Activated CD4-positive, alpha-beta T cell treated with anti-CD3 and anti-CD28 coated beads for 48 hours (primary cell): ENCODE measurements around the gene GNAI2.

Source experiments
- DNase-seq: peaks from one replicate; pipeline ENCODE4 v3.0.0-alpha.2; 2020

GNAI2 gene

GRCh38 chr3:50300681-50301254, 64.8 kb downstream of the GNAI2 start:
- no peak for DNase-seq

- no peak for DNase-seq
Measured at GRCh38 chr3:50302095-50303012, 66.3 kb downstream of the GNAI2 start.

- no peak for DNase-seq
Measured at GRCh38 chr3:50303013-50303815, 67.2 kb downstream of the GNAI2 start, which contains the start of gene HYAL1. Gene HYAL1 (minus strand): TSS chr3:50303574. CDS start chr3:50302956, 618 bp downstream.

- no peak for DNase-seq
Measured at GRCh38 chr3:50304601-50305000, 68.6 kb downstream of the GNAI2 start.
